OCI-LY1 (cell line): ENCODE measurements around the gene C17orf67.

Experiments used
- EZH2 ChIP-seq: fragments of 200-600 bp; sonication (generic), shearing (Covaris generic); IDR thresholded peaks from 2 replicates; pipeline ENCODE4 v1.8.0; 2017; ENCODE audit warnings: borderline replicate concordance, mixed run types, mild to moderate bottlenecking, antibody characterized with exemption, low read length, moderate library complexity, mixed read lengths
- TF ChIP-seq, protein P1 (sequence below): fragments of 200-600 bp; sonication (generic), shearing (Covaris generic); IDR thresholded peaks from 2 replicates; pipeline ENCODE4 v1.5.1; 2017; ENCODE audit warnings: mild to moderate bottlenecking, antibody characterized with exemption, low read length, moderate library complexity, mixed read lengths

DNA sequence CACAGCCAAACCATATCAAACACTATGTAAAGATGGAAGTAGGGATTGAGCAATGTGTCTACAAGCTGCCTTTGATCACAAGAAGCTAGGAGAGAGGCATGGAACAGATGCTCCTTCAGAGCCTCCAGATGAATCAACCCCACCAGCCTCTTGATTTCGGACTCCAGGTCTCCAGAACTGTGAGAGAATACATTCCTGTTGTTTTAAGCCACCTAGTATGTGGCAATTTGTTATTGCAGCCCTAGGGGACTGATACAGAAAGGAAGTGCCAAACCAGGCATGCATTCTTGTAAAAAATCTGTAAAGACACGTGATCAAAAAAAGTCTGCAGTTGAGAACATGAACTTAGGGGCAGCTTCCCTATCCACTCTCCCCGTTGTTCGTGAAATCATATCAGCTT, 91.1 kb downstream of the C17orf67 start:
- TF ChIP-seq, protein P1, sequence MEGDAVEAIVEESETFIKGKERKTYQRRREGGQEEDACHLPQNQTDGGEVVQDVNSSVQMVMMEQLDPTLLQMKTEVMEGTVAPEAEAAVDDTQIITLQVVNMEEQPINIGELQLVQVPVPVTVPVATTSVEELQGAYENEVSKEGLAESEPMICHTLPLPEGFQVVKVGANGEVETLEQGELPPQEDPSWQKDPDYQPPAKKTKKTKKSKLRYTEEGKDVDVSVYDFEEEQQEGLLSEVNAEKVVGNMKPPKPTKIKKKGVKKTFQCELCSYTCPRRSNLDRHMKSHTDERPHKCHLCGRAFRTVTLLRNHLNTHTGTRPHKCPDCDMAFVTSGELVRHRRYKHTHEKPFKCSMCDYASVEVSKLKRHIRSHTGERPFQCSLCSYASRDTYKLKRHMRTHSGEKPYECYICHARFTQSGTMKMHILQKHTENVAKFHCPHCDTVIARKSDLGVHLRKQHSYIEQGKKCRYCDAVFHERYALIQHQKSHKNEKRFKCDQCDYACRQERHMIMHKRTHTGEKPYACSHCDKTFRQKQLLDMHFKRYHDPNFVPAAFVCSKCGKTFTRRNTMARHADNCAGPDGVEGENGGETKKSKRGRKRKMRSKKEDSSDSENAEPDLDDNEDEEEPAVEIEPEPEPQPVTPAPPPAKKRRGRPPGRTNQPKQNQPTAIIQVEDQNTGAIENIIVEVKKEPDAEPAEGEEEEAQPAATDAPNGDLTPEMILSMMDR = no peak
- TF ChIP-seq EZH2 = no peak
